Neural cell (in vitro differentiated cells): ENCODE data around the gene CDHR2. TPM values are rescaled to one million over a fixed set of nuclear protein-coding genes. Genes with fewer than 3 reads are reported as not detected.

Experiments
- H2AFZ ChIP-seq: fragments of 200-600, 300-800 bp; sonication (generic), shearing (Covaris generic); 2 replicates; pipeline ENCODE4 v1.6.0; 2014; ENCODE audit warnings: low read depth, mild to moderate bottlenecking, antibody characterized with exemption, low read length, moderate library complexity
- H3F3A ChIP-seq: fragments of 200-600 bp; shearing (Covaris generic); 2 replicates; pipeline ENCODE4 v1.6.1; 2016; ENCODE audit warnings: mild to moderate bottlenecking, moderate library complexity, mixed read lengths, antibody characterized with exemption, low read length; ENCODE audit not compliant: insufficient read depth, poor library complexity, severe bottlenecking
- H3K27ac ChIP-seq: fragments of 200-600, 300-800 bp; sonication (generic), shearing (Covaris generic); 2 replicates; pipeline ENCODE4 v1.5.1; 2014; ENCODE audit warnings: mild to moderate bottlenecking, low read length, moderate library complexity
- H3K27me3 ChIP-seq: fragments of 300-800, 200-600 bp; sonication (generic), shearing (Covaris generic); 2 replicates; pipeline ENCODE4 v1.6.0; 2014; ENCODE audit warnings: mild to moderate bottlenecking, low read depth, low read length, moderate library complexity; ENCODE audit not compliant: insufficient read depth
- H3K36me3 ChIP-seq: fragments of 300-800, 200-600 bp; sonication (generic), shearing (Covaris generic); 2 replicates; pipeline ENCODE4 v1.5.1; 2014; ENCODE audit warnings: mild to moderate bottlenecking, antibody characterized with exemption, low read length, moderate library complexity; ENCODE audit not compliant: insufficient read depth
- H3K4me2 ChIP-seq: fragments of 300-800, 200-600 bp; sonication (generic), shearing (Covaris generic); 2 replicates; pipeline ENCODE4 v1.6.0; 2014; ENCODE audit warnings: mild to moderate bottlenecking, low read length
- H3K4me3 ChIP-seq: fragments of 300-800, 200-600 bp; sonication (generic), shearing (Covaris generic); 2 replicates; pipeline ENCODE4 v1.5.1; 2014; ENCODE audit warnings: mild to moderate bottlenecking, low read length, moderate library complexity
- H3K79me2 ChIP-seq: fragments of 200-600 bp; shearing (Covaris generic); replicated peaks from 2 replicates; pipeline ENCODE4 v1.6.0; 2014; ENCODE audit warnings: mild to moderate bottlenecking, low read length, moderate library complexity; ENCODE audit not compliant: insufficient read depth
- H3K9ac ChIP-seq: fragments of 300-800, 200-600 bp; sonication (generic), shearing (Covaris generic); 2 replicates; pipeline ENCODE4 v1.6.1; 2016; ENCODE audit warnings: mild to moderate bottlenecking, low read length, mixed read lengths
- H3K9me2 ChIP-seq: fragments of 200-600 bp; shearing (Covaris generic); 2 replicates; pipeline ENCODE4 v1.6.1; 2016; ENCODE audit warnings: mild to moderate bottlenecking, low read length, mixed read lengths; ENCODE audit not compliant: insufficient read depth
- H3K9me3 ChIP-seq: fragments of 200-600, 300-800 bp; sonication (generic), shearing (Covaris generic); 2 replicates; pipeline ENCODE4 v1.6.1; 2016; ENCODE audit warnings: mild to moderate bottlenecking, mixed run types, low read length, moderate library complexity, mixed read lengths
- H4K20me1 ChIP-seq: fragments of 200-600 bp; shearing (Covaris generic); 2 replicates; pipeline ENCODE4 v1.6.1; 2016; ENCODE audit warnings: mild to moderate bottlenecking, mixed run types; ENCODE audit not compliant: insufficient read depth
- EP300 ChIP-seq: fragments of 450-650 bp; conservative IDR thresholded peaks from 2 replicates; pipeline ENCODE4 v1.6.1; 2014; ENCODE audit warnings: antibody characterized with exemption, mild to moderate bottlenecking, moderate library complexity; ENCODE audit not compliant: poor library complexity, severe bottlenecking
- EZH2 ChIP-seq: fragments of 200-600, 300-800 bp; shearing (Covaris generic), sonication (generic); IDR thresholded peaks from 2 replicates; pipeline ENCODE4 v1.6.1; 2014; ENCODE audit warnings: antibody characterized with exemption, low read length, borderline replicate concordance, mild to moderate bottlenecking; ENCODE audit not compliant: insufficient read depth, poor library complexity, severe bottlenecking
- MXI1 ChIP-seq: fragments of 450-650 bp; conservative IDR thresholded peaks from 2 replicates; pipeline ENCODE4 v1.6.1; 2014; ENCODE audit warnings: antibody characterized with exemption, mild to moderate bottlenecking; ENCODE audit not compliant: poor library complexity, severe bottlenecking
- POLR2AphosphoS5 ChIP-seq: IDR thresholded peaks from 2 replicates; pipeline ENCODE4 v1.6.1; 2012
- RAD21 ChIP-seq: fragments of 450-650 bp; conservative IDR thresholded peaks from 2 replicates; pipeline ENCODE4 v1.6.1; 2014; ENCODE audit warnings: antibody characterized with exemption, mild to moderate bottlenecking, moderate library complexity
- SMC3 ChIP-seq: fragments of 450-650 bp; conservative IDR thresholded peaks from 2 replicates; pipeline ENCODE4 v1.6.1; 2014; ENCODE audit warnings: antibody characterized with exemption, mild to moderate bottlenecking, moderate library complexity; ENCODE audit not compliant: poor library complexity
- TAF1 ChIP-seq: IDR thresholded peaks from 2 replicates; pipeline ENCODE4 v1.6.1; 2012; ENCODE audit warnings: low read depth
- polyA plus RNA-seq: library from polyadenylated mRNA; depleted of rRNA; stranded (reverse); fragments of >200 nt; gene quantifications from 2 replicates; pipeline ENCODE4 v1.2.3, GENCODE V29; 2014
- TF ChIP-seq, protein P1 (sequence below): IDR thresholded peaks from 2 replicates; pipeline ENCODE4 v1.6.1; 2012; ENCODE audit warnings: borderline replicate concordance
- TF ChIP-seq, protein P2 (sequence below): fragments of 450-650 bp; IDR thresholded peaks from 2 replicates; pipeline ENCODE4 v1.5.1; 2014; ENCODE audit warnings: antibody characterized with exemption, mild to moderate bottlenecking, moderate library complexity; ENCODE audit not compliant: poor library complexity, severe bottlenecking

Gene CDHR2
- polyA plus RNA-seq, 1 donor from 2014 or later = 1.0 TPM

DNA sequence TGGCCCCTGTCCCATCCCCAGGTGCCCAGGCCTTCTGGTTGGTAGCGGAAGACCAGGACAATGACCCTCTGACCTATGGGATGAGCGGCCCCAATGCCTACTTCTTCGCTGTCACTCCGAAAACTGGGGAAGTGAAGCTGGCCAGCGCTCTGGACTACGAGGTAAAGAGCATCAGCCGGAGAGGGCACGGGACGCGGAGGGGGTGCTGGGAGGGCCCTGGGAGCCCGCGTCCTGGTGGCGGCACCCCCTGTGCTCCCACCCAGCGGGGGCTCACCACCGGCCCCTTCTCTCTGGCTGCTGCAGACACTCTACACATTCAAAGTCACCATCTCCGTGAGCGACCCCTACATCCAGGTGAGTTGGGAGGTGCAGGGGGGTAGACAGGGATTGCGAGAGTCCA, 19.5 kb downstream of the CDHR2 start:
- Histone ChIP-seq H3K27ac (no peak overlapping the region), H3K9me3 (no peaks in the 10 kb centered on the region), H3F3A (no peaks in the 10 kb centered on the region), H3K9ac (no peak overlapping the region), H3K36me3 (no peaks in the 10 kb centered on the region), H3K4me2 (no peak overlapping the region), H2AFZ (no peak overlapping the region), H3K27me3 (no peaks in the 10 kb centered on the region), H3K4me3 (no peak overlapping the region), H3K9me2 (no peaks in the 10 kb centered on the region), H4K20me1 (no peaks in the 10 kb centered on the region), H3K79me2 (no peaks in the 10 kb centered on the region)
- TF ChIP-seq MXI1 (no peak), POLR2AphosphoS5 (no peak), RAD21 (no peak), EP300 (no peak), TAF1 (no peak), SMC3 (no peak), EZH2 (no peak)
- TF ChIP-seq, protein P1, sequence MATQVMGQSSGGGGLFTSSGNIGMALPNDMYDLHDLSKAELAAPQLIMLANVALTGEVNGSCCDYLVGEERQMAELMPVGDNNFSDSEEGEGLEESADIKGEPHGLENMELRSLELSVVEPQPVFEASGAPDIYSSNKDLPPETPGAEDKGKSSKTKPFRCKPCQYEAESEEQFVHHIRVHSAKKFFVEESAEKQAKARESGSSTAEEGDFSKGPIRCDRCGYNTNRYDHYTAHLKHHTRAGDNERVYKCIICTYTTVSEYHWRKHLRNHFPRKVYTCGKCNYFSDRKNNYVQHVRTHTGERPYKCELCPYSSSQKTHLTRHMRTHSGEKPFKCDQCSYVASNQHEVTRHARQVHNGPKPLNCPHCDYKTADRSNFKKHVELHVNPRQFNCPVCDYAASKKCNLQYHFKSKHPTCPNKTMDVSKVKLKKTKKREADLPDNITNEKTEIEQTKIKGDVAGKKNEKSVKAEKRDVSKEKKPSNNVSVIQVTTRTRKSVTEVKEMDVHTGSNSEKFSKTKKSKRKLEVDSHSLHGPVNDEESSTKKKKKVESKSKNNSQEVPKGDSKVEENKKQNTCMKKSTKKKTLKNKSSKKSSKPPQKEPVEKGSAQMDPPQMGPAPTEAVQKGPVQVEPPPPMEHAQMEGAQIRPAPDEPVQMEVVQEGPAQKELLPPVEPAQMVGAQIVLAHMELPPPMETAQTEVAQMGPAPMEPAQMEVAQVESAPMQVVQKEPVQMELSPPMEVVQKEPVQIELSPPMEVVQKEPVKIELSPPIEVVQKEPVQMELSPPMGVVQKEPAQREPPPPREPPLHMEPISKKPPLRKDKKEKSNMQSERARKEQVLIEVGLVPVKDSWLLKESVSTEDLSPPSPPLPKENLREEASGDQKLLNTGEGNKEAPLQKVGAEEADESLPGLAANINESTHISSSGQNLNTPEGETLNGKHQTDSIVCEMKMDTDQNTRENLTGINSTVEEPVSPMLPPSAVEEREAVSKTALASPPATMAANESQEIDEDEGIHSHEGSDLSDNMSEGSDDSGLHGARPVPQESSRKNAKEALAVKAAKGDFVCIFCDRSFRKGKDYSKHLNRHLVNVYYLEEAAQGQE = no peak
- TF ChIP-seq, protein P2, sequence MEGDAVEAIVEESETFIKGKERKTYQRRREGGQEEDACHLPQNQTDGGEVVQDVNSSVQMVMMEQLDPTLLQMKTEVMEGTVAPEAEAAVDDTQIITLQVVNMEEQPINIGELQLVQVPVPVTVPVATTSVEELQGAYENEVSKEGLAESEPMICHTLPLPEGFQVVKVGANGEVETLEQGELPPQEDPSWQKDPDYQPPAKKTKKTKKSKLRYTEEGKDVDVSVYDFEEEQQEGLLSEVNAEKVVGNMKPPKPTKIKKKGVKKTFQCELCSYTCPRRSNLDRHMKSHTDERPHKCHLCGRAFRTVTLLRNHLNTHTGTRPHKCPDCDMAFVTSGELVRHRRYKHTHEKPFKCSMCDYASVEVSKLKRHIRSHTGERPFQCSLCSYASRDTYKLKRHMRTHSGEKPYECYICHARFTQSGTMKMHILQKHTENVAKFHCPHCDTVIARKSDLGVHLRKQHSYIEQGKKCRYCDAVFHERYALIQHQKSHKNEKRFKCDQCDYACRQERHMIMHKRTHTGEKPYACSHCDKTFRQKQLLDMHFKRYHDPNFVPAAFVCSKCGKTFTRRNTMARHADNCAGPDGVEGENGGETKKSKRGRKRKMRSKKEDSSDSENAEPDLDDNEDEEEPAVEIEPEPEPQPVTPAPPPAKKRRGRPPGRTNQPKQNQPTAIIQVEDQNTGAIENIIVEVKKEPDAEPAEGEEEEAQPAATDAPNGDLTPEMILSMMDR = no peak

GRCh38 chr5:176570044-176570443, 20.9 kb downstream of the CDHR2 start:
- H3K27me3 ChIP-seq = no peaks in the 10 kb centered on the region
- H3F3A ChIP-seq = no peaks in the 10 kb centered on the region
- no peaks in the 10 kb centered on the region for H4K20me1 ChIP-seq
- TF ChIP-seq EZH2 = no peak
- TF ChIP-seq EP300 = no peak
- no peak for TF ChIP-seq MXI1
- TF ChIP-seq, protein P1 = no peak
- TF ChIP-seq SMC3 = no peak
- TF ChIP-seq TAF1 = no peak
- TF ChIP-seq POLR2AphosphoS5 = no peak
- TF ChIP-seq RAD21 = no peak
- TF ChIP-seq, protein P2 = no peak
- H3K9me2 ChIP-seq = no peaks in the 10 kb centered on the region
- no peak overlapping the region for H3K9ac ChIP-seq
- no peaks in the 10 kb centered on the region for H3K9me3 ChIP-seq
- H3K27ac ChIP-seq = no peak overlapping the region
- no peak overlapping the region for H2AFZ ChIP-seq
- no peaks in the 10 kb centered on the region for H3K79me2 ChIP-seq
- no peak overlapping the region for H3K4me2 ChIP-seq
- H3K36me3 ChIP-seq = no peaks in the 10 kb centered on the region
- H3K4me3 ChIP-seq = no peak overlapping the region
